ENCODE data around the gene POLE.

POLE gene

DNA sequence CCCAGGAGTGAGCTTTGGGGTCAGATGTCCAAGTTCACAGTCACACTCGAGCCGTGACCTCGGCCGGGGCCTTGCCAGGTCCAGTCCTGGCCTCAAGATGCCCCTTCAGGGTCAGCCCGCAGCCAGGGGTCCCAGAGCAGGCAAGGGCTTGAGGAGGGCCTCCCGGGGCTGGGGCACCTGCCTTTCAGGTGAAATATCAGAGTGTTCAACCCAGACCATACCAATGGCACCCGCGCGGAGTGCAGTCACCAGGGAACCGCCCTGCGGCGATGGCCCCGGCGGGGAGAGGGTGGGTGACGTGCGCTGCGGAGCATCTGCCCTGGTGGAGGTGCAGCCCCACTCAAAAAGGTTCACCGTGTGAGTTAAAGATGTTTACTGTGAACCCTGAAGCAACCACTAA, 93.6 kb downstream of the POLE start:
- no peak for DNase-seq

DNA sequence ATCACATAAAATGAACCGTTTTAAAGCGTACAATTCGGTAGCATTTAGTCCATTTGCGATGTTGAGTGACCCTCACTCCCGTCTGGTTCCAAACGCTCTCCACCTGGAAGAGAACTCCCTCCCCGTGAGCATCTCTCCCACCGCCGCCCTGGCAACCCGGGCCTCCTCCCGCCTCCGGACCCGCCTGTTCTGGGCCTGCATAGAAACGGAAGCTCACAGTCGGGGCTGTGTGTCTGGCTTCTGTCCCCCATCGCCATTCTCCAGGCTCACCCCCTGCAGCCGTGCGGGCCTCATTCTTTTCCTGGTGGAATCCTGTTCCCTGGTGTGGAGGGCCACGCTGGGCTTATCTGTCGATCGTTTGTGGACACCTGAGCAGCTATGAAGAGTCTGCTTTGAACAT, 94.1 kb downstream of the POLE start:
- no peak for DNase-seq

DNA sequence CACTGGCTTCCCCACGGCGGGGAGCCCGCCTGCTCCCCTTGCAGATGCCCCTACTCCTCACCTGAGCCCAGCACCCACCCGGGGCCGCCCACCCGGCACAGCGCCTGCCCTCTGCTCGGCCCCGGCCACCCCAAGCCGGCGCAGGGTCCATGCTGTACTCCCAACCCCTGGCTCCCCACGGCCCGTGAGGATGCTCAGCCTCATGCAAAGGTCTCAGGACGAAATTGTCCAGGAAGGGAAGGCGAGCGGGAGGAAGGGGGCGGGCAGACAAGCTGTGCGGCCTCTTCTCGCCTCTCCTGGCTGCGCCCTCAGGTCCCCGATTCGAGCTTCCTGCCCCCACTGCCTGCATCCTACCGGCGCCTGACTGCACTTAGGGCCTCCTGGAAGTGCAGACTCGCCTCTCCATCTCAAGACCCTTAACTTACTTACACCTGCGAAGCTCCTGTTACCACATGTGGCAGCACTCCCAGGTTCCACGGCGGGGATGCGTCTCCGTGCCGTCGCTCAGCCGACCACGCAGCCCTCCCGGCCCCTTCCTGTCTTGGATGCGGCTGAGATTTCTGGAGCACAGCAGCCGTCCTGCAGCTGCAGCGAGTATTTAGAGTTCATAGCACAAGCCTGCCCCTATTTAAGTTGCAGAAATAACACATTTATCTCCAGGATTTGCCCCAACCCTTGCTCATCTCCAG, 94.7 kb downstream of the POLE start:
- no peak for DNase-seq

DNA sequence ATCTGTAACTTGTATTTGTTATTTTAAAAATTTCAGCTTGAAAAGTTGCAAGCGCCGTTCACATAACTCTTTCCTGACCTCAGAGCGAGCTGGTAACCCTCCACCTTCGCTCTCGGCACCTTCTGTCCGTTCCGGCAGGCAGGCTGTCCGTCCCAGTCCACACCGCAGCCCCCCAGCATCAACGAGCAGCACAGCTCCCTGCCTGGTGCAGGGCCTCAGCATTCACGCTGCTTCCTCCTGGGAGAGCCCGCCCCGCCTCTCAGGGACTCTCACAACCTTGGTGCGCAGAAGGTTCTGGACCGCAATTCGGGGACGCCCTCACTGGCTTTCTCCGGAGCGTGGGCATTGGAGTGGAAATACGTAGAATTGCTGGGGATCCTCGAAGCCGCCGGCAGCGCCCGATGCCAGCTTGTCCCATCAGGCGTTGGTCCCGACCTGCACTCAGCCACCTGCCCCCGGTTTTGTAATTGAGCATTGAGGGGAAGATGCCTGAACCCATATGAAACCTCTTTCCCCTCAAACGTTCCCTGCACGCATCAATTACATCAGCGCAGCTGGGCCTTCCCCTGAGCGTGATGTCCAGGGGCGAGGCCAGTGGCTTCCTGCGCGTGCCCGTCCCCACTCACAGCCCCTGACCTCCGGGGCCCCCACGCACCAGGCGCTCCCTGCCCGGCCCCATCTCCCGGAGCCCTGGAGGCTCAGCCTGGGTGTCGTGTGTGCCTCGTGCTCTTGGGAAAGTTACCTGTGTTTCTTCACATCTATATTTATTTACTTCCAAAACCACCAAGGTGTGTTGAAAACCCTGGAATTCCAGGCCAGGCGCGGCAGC, 95.8 kb downstream of the POLE start:
- no peak for DNase-seq

DNA sequence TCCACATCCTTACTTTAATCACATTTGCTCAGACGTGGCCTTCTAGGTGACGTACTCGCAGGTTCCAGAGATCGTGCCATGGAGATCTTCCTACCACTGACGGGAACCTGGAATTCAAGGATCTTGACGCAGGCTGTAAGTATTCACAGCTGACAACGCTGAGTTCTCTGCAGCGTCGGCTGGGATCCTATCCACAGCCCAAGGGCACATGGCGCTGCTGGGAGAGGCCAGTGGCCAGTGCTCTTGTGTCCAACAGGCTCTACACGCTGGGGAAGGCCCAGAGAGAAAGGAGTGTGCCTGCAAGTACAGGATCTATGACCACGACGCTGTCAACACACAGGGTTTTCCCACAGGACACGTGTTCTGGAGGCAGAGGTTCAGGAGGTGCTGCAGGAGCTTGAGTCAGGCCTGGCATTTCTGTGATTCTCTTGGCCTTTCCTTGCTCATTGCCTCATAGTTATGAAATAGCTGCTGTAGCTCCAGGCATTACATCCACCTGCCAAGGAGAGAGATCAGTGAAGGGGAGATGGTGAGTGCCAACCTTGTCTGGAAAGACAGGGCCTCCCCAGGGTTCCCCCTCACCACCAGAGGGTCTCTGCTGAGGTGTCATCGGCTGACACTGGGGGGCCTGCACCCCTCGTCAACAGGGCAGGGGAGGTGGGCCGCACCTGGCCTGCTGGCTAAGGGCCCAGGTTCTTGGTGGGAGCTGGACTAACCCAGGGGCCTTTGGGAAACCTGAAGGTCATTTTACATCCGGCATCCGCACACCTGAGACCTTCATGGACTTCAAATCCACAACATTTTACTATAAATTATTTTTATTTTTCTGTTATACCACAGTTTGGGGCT, 98.1 kb downstream of the POLE start:
- DNase-seq: no peak

DNA sequence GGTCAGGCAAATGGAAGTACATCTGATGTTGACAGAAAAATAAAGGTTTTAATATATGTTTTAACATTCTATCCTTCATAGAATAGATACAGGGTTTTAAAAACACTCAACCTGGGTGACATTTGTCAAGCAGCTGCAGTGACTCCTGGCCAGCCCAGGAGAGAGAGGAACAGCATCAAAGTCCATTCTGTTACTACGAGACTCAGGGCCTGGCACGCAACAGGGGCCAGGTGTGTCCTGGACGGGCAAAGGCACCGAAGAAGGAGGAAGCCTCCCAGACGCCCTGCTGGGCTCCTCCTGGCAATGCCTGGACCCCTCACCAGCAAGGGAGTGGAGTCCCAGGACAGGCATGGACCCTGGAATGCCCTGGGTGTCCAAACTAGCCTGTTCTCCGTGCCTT, 98.8 kb downstream of the POLE start:
- DNase-seq: no peak

DNA sequence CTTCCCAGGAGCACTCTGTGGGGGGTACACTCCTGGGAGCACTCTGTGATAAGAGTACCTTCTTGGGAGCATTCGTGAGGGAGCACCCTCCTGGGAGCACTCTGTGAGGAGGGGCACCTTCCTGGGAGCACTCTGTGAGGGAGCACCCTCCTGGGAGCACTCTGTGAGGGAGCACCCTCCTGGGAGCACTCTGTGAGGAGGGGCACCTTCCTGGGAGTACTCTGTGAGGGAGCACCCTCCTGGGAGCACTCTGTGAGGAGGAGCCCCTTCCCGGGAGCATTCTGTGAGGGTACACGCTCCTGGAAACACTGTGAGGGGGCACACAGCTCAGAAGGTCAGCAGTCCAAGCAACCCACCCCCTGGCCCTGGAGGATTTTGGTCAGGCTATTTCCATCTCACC, 99.4 kb downstream of the POLE start:
- no peak for DNase-seq

DNA sequence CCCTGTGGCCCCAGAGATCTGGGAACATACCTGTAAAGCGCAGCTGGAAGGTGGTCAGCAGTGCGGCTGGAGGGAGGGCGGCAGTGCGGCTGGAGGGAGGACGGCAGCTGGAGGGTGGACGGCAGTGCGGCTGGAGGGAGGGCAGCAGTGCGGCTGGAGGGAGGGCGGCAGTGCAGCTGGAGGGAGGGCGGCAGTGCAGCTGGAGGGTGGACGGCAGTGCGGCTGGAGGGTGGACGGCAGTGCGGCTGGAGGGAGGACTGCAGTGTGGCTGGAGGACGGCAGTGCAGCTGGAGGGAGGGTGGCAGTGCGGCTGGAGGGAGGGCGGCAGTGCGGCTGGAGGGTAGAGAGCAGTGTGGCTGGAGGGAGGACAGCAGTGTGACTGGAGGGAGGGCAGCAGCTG, 100.2 kb downstream of the POLE start:
- no peak for DNase-seq

DNA sequence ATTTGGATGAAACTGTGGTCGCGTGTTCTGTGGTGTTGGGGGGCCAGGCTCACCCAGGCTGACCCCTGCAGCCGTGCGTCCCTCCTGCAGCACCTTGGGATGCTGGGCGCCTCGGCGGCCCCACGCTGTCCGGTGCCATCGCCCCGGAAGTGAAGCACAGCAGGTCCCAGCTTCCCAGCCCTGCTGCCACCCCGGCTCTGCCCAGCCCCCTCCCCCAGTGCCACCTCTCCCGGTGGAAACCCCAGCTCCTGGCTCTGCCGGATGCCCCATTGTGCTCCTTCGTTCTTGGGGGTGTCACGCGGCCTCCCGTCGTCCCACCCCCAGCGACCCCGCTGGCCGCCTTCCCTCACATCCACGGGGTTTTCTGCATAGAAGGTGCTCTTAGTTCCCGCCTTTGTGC, 102.0 kb downstream of the POLE start:
- DNase-seq: no peak

DNA sequence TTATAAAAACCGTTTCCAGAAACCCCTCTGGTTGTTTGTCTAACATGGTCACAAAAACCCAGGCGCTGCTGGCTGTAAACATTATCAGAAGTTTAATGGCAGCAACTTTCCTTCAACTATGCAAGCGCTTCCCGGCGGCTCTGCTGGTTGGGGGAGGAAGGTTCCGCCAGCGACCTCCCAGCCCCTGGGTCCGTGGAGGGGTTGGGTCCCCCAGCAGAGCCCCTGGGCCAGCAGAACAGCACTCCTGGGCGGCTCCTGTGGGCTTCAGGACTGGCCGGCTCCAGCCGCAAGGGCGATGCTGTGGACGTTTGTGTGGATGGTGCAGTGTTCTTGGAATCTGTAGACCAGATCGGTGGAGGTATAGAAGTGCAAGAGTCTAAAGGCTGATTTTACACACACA, 102.7 kb downstream of the POLE start:
- no peak for DNase-seq

DNA sequence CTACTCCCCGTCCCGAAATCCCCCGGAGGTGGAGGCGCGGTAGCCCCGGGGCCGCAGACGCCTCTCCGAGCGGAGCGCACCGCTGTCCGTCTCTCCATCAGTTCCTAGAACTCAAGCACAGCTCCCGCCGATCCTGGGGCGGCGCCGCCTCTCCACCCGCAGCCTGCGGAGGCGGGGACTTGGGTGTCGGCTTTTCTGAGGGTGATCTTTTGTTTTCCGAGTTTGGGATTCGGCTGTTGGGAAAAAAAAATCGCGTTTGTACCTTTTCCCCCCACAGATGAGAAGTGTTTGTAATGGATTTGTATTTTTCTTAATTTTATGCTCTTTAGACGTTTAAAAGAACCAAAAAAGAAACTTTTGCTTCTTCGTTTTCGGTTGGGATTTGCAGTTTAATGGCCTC, 103.4 kb downstream of the POLE start:
- peak; percentile 52 for DNase-seq

DNA sequence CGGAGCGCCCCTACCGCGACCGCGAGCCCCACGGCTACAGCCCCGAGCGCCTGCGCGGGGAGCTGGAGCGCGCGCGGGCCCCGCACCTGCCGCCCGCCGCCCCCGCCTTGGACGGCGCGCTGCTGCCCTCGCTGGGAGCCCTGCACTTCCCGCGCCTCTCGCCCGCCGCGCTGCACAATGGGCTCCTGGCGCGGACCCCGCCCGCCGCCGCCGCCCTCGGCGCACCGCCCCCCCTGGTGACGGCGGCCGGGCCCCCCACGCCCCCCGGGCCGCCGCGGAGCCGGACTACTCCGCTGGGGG, 103.8 kb downstream of the POLE start:
- no peak for DNase-seq

DNA sequence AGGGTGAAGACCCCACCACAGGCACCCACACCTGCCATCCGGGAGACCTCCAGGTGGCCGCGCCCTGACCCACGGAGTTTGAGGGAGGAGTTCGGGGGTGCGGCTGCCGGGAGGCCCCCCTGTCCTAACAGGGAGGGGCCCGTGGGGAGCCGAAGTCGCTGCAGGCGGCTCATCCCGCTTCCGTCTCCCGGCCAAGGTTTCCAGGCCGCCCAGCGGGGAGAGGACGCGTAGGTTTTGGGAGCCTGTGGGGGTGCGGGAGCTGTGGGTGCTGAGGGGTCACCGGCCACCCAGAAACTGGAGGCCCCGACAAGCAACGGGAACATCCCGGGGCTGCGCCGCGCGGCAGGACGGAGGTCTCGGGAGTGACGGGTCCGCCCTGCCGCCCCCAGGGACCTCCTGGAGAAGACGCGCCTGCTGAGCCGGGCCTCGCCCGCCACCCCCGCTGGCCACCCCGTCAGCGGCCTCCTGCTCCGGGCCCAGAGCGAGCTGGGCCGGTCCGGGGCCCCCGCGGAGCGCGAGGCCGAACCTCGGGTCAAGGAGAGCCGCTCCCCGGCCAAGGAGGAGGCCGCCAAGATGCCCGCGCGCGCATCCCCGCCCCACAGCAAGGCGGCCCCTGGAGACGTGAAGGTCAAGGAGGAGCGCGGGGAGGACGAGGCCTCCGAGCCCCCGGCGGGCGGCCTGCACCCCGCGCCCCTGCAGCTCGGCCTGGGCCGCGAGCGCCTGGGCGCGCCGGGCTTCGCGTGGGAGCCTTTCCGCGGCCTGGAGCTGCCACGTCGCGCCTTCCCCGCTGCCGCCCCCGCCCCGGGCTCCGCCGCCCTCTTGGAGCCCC, 104.3 kb downstream of the POLE start:
- DNase-seq: peak; percentile 51

DNA sequence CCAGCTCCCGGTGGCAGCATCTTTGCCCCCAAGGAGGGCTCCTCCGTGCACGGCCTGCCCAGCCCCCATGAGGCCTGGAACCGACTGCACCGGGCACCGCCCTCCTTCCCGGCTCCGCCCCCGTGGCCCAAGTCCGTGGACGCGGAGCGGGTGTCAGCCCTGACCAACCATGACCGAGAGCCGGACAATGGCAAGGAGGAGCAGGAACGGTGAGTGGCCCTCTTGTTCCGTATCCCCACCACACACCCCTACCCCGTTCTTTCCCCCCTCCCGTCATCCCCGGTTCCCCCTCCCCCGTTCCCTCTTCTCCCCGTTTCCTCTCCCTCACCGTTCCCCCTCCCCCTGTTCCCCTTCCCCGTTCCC, 105.1 kb downstream of the POLE start:
- no peak for DNase-seq

DNA sequence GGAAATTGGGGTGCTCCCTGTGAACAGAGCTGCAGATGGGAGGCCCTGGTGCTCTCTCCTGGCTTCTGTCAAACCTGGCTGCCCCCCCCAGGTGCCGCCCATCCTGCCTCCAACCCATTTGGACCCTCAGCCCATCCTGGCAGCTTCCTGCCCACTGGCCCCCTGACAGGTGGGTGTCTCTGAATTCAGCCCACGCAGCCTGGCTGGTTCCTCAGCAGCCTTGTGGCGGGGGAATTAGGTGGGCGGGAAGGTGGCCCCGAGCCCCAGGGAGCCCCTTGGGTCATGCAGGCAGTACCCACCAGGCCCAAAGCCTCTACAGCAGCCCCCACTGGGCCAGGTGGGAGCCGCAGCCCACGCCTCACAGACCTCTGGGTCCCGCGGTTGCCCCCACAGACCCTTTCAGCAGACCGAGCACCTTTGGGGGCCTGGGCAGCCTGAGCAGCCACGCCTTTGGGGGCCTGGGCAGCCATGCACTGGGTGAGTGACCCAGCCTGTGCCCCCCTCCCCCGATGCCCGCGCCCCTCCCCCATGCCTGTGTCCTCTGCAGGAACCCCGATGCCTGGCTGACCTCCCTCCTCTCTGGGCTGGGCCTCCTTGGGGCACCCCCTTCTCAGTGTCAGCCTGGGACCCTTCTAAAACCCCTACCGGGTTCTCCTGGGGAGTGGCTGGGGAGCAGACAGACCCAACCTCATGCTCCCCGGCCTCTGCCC, 105.6 kb downstream of the POLE start:
- no peak for DNase-seq

DNA sequence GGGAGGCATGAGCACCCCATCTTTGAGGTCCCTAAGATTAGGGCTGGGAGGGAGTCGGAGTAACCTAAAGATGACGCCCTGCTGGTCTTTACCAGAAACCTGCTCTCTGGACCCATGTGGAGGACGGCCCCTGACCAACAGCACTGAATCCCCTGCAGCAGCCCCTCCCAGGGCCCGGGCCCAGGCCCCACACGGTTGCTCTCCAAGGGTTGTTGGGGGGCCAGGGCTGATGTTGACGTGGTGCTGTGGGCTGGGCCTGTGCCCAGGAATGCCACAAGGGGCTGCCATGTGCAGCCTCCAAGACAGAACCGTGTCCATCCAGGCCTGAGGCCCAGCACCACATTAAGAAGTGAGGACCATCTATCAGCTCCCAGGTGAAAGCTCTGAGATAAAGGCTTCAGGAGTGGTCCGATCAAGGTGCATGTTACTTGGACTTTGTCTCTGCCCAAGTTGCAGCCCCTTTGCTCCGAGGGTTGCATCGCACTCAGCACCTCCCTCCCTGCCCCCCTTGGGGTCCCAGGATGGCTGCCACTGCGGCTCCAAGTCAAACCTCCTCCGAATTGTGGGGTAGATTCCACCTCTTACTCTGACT, 106.3 kb downstream of the POLE start:
- DNase-seq: no peak

DNA sequence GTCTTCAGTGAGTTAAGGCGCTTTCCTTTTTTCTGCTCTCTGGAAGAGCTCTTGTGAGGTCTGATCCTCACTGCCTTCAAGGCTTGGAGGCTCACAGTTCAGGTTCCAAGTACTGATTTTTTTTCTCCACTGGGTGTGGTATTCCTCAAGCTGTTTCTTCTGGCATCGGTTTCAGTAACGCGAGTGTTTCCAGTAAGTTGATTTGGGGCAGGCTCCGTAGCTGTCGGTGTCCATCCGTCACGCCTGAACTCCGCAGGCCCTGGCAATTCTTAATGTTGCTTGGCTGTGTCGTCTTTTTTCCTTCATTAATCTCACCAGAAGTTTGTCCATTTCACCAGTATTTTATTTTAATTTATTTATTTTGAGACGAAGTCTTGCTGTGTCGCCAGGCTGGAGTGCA, 107.4 kb downstream of the POLE start:
- DNase-seq: no peak

DNA sequence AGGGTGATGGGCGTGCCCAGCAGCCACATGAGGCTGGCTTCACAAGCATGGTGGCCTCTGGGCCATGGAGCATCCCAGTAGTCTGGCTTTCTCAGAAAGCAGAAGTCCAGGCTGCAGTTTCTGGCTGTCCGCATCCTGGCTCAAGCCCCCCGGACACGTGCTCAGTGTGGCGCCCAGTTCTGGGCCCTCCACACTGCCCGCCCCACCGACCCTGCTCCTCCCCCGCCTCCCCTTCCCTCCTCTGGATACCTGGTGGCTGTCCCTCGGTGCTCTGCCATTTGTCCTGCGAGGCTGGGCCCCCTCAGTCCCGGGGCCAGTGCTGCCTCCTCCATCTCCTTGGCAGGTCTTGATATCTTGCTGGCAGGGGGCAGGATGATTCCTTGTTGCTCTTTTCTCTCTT, 108.3 kb downstream of the POLE start:
- DNase-seq: no peak

DNA sequence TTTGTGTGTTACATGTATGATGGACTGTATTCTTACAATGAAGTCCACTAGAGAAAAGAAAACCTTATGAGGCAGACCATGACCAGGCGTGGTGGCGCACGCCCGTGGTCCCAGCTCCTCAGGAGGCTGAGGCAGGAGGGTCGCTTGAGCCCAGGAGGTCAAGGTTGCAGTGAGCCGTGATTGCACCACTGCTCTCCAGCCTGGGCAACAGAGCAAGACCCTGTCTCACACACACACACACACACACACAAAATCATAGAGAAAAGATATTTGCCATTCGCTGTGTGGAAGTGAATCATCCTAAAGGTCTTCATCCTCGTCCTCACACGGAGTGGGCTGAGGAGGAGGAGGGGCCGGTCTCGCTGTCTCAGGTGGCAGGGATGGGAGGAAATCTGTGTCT, 109.0 kb downstream of the POLE start:
- DNase-seq: no peak

DNA sequence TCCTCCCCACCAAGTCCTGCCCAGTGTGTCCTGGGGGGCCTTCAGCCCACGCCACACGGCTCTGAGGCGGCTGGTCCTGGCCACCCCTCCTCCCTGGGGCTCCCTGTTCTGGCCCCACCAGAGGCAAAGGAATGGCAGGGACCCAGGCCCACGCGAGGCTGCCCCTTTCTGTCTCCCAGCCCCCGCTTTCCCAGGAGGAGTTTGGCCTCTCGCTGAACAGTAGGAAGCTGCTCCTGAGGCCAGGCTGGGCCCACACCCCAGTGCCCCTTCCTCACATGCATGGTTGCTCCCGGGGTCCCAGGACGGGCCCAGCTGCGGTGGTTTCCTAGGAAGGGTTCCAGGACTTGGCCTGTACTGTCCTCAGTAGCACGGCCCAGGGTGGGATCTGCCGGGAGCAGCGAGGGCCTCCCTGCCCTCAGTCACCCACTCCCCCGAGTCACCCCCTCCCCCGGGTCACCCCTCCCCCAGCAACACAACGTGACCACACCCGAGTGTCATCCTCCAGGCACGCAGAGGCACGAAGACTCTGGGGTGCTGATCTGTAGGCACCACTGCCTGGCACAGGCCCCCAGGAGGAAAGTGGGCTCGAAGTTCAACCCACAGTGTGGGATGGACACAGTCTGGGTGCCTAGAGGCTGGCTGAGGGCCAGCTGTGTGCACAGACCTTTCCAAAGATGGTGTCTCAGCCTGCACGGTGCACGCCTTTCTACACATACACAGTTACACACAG, 109.8 kb downstream of the POLE start:
- DNase-seq: no peak

DNA sequence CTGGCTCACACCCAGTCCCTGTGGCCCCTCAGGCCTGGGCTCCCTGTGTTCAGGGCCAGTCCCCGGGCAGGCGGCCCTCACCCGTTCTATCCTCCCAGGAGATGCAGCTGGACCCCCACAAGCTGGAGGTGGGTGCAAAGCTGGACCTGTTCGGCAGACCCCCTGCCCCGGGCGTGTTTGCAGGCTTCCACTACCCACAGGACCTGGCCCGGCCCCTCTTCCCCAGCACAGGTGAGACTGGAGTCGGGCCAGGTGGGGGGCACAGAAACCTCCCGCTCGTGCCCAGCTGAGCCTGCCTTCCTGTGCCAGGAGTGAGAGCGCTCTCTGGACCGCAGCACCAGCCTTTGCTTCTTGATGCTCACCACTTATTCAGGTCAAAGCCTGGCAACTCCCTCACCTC, 110.4 kb downstream of the POLE start:
- no peak for DNase-seq
